Right lobe of liver (tissue), 4 donors: ENCODE data around the gene CALHM6.

Experiments
- CTCF ChIP-seq, 4 donors: fragments of 200-600 bp in 3 of 4; fragments of 450-650 bp in 1 of 4; IDR thresholded peaks; one replicate each; pipeline versions ENCODE4 v1.5.1 to v1.8.0; 2016 to 2022; ENCODE audit warnings: antibody characterized with exemption in 4 of 4, mild to moderate bottlenecking in 2 of 4
- POLR2A ChIP-seq: fragments of 450-650 bp; IDR thresholded peaks from one replicate; pipeline ENCODE4 v1.6.1; 2017; ENCODE audit warnings: antibody characterized with exemption, mild to moderate bottlenecking
- donor health status: DM: no; HTN: no; CAD: no.
- donor health status: DM: no; HTN: no; CAD: no.
- donor health status: DM: no; HTN: yes; CAD: no.

- TF ChIP-seq CTCF (IDR thresholded peaks at IDR 0.05), result no peak
- no peak for TF ChIP-seq POLR2A
These were observed 1.0 kb downstream of the CALHM6 start for GRCh38 chr6:116461932-116462885.
